CD4-positive, alpha-beta T cell treated with Interleukin-1 beta for 1 hour (primary cell): ENCODE measurements around the gene STOM.
"Not testable (repeated sequence)": the region's sequence is repeated elsewhere in the genome, so short reads cannot be mapped to it uniquely, and the experiment has no call there.

Experiments
- DNase-seq, 2 donors: peaks; one replicate each; pipeline ENCODE4 v3.0.0-alpha.2; 2020 to 2022

STOM gene

GRCh38 chr9:121299467-121300282 lies 70.4 kb downstream of the STOM start:
- no peak for DNase-seq

GRCh38 chr9:121298689-121299466 lies 71.2 kb downstream of the STOM start:
- DNase-seq = no peak

GRCh38 chr9:121298016-121298538 lies 72.0 kb downstream of the STOM start:
- DNase-seq = no peak

- DNase-seq = no peak
These were observed 72.7 kb downstream of the STOM start for GRCh38 chr9:121297389-121297788.

- DNase-seq = no peak
These were observed 73.6 kb downstream of the STOM start for GRCh38 chr9:121296213-121297127.

GRCh38 chr9:121295662-121296191 lies 74.3 kb downstream of the STOM start:
- no peak for DNase-seq

GRCh38 chr9:121294866-121295661 lies 75.0 kb downstream of the STOM start:
- no peak for DNase-seq

- DNase-seq = no peak
These were observed 75.8 kb downstream of the STOM start for GRCh38 chr9:121294151-121294743.

- DNase-seq = no peak
These were observed 77.2 kb downstream of the STOM start for GRCh38 chr9:121292801-121293241.

GRCh38 chr9:121292051-121292450 lies 78.0 kb downstream of the STOM start:
- DNase-seq = no peak

GRCh38 chr9:121291536-121291935 lies 78.5 kb downstream of the STOM start:
- DNase-seq = not testable (repeated sequence)

- no peak for DNase-seq
These were observed 80.2 kb downstream of the STOM start for GRCh38 chr9:121289772-121290370.

GRCh38 chr9:121289026-121289771 lies 80.9 kb downstream of the STOM start:
- no peak for DNase-seq
